Frontal cortex (tissue), 4 donors: ENCODE measurements around the gene HOXC13. TPM values are rescaled to one million over a fixed set of nuclear protein-coding genes. Genes with fewer than 3 reads are reported as not detected.
A peak's percentile ranks its signal among the peaks of the same experiment; 100 is the strongest.

Experiments
- DNase-seq, 2 donors: peaks; one replicate each; pipeline ENCODE4 v3.0.0; 2012; ENCODE audit warnings: low spot score in 2 of 2
- FAIRE-seq: peaks from 2 replicates; lab custom pipeline; 2012; peaks lifted over from hg19 to GRCh38; lab: Jason Lieb, UNC
- small RNA-seq: library from RNA; depleted of rRNA; stranded (forward); fragments of <200 nt; gene quantifications from one replicate; pipeline ENCODE3, GENCODE V24; 2014
- total RNA-seq: library from RNA; depleted of rRNA; stranded (reverse); fragments of >200 nt; gene quantifications from one replicate; pipeline ENCODE4 v1.2.3, GENCODE V29; 2014
- donor health status: control.
- donor health status: control.
- donor health status: control.

HOXC13 gene
- total RNA-seq, 1 donor from 2014 or later: not detected

DNA sequence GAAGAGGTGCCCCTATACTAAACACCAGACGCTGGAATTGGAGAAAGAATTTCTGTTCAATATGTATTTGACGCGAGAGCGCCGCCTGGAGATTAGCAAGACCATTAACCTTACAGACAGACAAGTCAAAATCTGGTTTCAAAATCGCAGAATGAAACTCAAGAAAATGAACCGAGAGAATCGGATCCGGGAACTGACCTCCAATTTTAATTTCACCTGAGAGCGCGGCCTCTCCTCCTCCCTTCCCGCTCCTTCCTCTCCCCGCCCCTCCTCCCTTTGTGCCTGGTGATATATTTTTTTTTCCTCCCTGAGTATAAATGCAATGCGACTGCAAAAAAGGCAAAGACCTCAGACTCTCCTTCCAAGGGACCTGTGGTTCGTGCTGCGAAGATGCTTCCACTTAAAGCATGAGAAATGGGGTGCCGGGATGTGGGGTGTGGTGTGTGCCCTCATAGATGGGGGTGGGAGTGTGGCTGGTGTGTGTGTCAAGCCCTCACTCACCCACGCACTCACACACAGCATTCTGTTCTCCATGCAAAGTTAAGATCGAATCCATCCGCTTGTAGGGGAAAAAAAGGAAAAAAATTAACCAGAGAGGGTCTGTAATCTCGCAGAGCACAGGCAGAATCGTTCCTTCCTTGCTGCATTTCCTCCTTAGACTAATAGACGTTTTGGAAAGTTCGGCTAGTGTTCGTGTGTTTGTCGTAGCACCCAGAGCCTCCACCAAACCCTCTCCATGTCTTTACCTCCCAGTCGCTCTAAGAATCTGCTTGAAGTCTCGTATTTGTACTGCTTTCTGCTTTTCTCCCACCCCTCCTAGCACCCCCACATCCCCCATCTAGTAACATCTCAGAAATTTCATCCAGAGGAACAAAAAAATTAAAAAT is 50.8 kb downstream of the HOXC13 start:
- FAIRE-seq (no peak), DNase-seq (no peak)

DNA sequence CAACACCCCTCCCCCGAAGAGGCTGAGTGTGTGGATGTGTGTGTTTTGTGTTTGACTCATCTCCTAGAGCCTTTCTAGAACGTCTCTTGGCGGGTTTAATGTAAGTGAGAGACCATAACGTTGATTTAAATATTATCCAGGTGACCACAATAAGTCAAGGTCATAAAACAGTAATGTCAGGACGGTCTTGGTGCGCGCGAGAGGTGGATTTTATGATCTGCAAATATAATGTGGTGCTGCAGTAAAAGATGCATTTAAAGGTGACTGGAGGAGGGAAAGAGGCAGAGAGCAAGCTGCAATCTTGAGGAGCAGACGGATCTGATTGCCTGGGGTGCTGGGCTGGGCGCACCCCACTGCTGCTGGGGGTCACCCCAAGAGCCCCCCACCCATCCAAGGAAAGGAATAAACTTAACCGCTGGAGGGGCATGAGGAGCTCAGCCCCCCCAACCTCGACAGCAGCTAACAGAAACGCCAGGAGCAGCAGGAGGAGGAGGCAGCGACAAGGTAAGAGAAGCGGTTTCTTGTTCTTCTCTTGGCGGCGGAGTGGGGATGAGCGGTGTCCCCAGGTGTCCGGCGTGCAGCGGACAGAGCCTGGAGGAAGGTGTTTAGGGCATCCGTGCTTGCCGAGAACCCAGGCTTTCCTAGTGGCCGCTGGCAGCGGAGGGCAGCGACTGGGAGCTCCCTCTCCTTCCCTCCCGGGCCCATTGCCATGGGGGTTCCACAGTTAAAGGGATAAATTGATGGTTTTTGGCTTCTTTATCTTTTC is 51.9 kb downstream of the HOXC13 start:
- FAIRE-seq (no peak), DNase-seq (no peak)

DNA sequence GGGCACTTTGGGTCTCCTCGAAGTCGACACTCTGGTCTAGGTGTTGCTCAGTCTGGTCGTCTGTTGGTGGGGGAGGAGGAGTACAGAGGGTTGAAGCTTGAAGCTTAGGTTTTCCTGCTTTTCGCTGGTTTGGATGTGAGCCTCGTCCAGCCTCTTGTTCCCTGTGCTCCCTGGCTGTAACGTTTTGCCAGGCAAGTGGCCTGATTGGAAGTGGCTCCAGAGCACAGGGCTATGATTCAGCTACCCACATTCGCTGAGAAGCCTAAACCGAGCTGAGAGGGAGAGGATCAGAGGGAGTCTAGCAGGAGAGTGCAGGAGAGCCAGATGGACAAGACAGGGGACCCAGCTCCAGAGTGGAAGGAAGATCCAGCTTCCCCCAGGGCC is 52.4 kb downstream of the HOXC13 start:
- no peak for DNase-seq
- FAIRE-seq: no peak

DNA sequence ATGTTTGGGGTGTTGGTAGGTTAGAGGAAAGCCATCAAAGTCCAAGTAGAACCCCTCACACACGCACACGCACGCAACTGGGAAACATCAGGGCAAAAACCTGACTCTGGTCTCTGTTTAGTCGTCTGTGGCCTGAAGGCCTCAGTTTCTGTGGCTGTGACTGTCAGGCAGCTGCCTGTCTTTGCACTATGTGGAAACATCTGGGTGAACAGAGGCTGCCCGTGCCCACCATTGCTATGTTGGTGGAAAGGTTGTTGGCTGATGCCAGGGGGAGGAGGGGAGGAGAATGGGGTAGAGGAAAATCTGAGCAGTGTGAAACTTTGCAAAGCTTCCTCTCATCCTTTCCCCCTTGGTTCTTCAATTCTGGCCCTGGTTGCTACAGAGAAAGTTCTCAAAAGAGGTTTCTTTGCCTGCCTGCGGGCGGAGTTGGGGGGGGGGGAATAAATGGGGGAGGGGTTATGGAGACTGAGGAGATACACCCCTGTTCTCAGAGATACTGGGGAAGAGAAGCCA is 53.8 kb downstream of the HOXC13 start:
- DNase-seq (no peak), FAIRE-seq (no peak)

DNA sequence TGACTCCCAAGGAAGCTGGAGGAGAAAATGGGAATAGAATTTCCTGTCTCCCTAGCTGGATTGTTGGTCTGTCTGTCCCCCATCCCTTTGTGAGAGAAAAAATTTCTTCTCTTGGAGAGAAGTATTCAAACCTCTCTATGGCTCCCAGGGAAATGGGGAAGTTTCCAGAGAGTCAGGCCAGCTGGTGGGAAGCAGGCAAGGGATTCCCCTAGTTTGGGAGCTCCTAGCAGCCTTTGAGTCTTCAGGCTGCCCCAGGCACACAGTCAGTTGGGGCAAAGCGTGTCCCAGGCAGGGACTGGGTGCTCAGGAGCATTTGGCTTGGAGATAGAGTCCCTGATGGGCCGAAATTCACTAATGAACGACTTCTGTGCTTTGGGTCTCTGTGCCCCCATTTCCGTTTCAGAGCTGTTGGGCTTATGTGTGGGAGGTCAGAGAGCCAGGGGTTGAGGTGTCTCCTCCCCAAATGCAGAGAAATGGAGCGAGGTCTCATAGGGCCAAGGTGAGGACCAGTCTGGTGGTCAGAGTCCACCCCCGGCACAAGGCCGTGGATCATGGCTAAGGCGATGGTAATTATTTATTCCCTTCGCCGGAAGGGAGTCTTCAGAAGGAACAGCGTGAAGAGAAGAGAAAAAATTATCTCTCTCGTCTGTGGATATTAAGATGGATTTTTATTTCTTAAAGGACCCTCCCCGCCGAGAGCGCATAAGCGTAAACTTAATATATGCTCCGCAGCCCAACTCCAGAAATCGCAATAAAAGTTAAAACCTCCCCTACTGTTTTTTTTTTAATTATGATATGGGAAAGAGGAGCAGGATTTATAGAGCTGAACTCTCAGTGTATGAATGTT is 54.8 kb downstream of the HOXC13 start:
- no peak for FAIRE-seq
- DNase-seq: no peak

DNA sequence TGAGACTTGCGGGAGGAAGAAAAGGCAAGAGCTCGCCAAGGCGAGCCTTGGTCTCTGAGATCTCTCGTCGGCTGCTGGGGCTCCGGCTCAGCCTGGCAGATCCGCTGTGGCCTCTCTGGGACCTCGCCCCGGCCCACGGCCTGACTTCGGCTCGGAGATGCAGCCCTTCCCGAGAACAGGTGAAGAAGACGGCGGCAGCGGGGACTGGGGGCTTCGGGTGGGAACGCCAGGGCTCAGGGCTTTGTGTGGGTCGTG is 55.3 kb downstream of the HOXC13 start:
- DNase-seq (no peak), FAIRE-seq (no peak)

DNA sequence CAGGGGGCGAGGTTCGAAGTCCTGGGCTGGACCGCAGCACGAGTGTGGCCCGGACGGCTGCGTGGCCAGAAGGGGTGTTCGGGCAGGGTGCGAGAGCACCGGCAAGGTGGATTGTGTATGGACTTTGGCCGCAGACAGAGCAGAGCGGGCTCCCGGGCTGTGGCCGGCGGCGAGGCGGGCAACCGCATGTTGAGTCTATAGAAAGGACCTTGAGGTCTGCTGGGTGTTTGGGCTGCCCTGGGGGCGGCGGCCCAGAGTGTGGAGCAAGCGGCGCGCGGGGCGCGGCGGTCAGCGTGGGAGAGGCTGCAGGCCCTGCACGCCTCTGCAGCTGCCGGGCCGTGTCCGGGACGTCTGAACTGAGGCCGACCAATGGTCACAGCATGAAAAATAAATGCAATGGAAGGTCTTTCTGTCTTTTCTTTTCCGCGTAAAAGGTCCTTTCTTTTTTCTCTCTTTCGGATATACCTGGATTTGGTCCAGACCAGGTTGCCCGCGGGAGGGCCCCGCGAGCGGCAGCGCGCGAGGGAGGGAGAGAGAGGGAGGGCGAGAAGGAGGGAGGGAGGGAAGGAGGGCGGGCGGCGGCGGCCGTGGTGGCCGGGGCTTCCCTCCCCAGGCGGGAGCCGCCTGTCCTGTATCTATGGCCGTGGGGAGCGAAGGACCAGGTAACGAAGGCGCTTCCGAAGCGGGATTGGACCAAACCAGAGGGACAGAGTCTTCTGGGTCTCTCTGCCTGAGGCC is 55.8 kb downstream of the HOXC13 start:
- FAIRE-seq (no peak), DNase-seq (no peak)

DNA sequence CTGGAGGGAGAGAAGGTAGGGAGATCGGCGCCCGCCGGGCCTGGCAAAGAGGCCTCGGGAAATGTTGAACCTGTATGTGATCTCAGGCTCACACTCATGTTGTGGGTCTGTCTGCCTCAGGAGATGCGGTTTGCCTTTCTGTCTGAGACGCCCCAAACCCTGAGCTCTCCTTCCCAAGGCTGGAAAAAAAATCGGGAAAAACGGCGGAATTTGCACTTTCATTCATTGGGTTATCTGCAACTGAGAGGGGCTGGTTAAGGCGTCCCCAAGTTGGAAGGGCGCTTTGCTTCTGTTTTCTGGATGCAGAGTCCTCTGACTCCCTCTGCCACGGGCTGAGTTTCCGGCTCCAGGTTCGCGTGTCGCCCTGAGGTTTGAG is 56.4 kb downstream of the HOXC13 start:
- FAIRE-seq (no peak), DNase-seq (no peak)

DNA sequence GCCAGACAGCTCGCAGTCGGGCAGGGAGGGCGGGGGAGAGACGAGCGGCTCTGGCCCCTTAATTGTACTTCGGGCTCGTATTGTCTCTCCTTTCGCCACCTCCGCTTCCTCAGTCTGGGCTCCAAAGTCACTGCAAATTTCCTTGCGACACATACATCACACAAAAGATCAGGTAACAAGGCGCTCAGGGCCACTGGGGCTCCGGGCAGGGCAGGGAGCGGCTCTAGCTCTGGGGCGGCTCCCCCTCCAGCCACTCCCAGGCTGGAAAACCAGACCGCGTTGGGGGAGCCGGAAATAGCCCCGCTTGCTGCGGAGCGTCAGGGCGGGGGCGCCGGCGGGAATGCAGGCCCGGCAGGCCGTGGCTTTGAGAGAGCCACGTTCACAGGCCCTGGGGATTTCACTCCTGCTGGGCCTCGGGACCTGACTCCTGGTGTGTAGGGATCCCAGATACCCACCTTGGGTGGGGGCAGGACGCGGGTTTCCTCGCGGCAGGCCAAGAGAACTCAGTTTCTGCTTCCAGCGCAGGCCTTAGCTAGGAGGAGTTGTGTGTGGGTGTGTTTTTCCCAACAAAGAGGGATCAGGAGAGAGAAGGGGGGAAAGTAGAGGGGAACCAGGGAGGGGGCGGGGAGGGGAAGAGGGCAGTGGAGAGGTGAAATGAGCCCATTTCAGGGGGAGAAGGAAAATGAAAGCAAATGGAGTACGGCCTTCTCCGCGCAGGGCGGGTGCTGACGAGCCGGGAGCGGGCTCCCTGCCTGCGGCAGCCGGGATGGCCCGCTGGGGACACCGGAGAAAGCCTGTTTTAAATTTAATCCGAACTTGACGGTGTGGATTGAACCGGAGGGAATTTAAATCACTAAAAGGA is 57.0 kb downstream of the HOXC13 start:
- FAIRE-seq (no peak), DNase-seq (peak in 1 of 2 donors; percentile 46)

Small RNA genes lying within 50 kb of the gene (small RNA-seq; reads per million reads assigned to genes)
- gene AC012531.3: not detected
- not detected for gene AC012531.4
- not detected for gene MIR196A2
- not detected for gene RF01905
- gene RF01906: not detected

Other genes with a start within 250 kb of the HOXC13 start
- 63.6 TPM for gene CALCOCO1, start 211.4 kb upstream of the HOXC13 start, total RNA-seq
- not detected for gene CISTR, start 186.9 kb upstream of the HOXC13 start, total RNA-seq
- not detected for gene HOXC12, start 16.1 kb downstream of the HOXC13 start, total RNA-seq
- not detected for gene HOXC11, start 34.3 kb downstream of the HOXC13 start, total RNA-seq
- gene HOTAIR, start 36.1 kb downstream of the HOXC13 start, total RNA-seq: not detected
- gene HOXC10, start 46.3 kb downstream of the HOXC13 start, total RNA-seq: not detected
- not detected for gene HOXC9, start 61.3 kb downstream of the HOXC13 start, total RNA-seq
- gene HOXC8, start 70.2 kb downstream of the HOXC13 start, total RNA-seq: not detected
- gene HOXC6, start 89.6 kb downstream of the HOXC13 start, total RNA-seq: not detected
- not detected for gene HOXC5, start 94.2 kb downstream of the HOXC13 start, total RNA-seq
- not detected for gene HOXC4, start 115.0 kb downstream of the HOXC13 start, total RNA-seq